SW480 (cell line): Measurements from ENCODE around the gene OR14A2.
"Not testable (repeated sequence)": the region's sequence is repeated elsewhere in the genome, so short reads cannot be mapped to it uniquely, and the experiment has no call there.

ENCODE experiments used
- DNase-seq: peaks from one replicate; pipeline ENCODE4 v3.0.0-alpha.2; 2016; ENCODE audit warnings: low spot score

Gene OR14A2

GRCh38 chr1:247748041-247748440 lies at the start of gene OR14A2:
Gene OR14A2 (minus strand): TSS chr1:247748141.
- DNase-seq = no peak

- DNase-seq = no peak
Measured at GRCh38 chr1:247797518-247797917, 49.6 kb upstream of the OR14A2 start.

GRCh38 chr1:247769603-247770002 lies 21.7 kb upstream of the OR14A2 start:
- DNase-seq = no peak

GRCh38 chr1:247760456-247760855 lies 12.5 kb upstream of the OR14A2 start, which contains the start of gene OR1C1:
Gene OR1C1 (minus strand): TSS chr1:247760556. CDS start chr1:247758406, 2,150 bp downstream.
- DNase-seq = no peak

GRCh38 chr1:247754311-247754710 lies 6.4 kb upstream of the OR14A2 start:
- DNase-seq = not testable (repeated sequence)

GRCh38 chr1:247749870-247750269 lies 1.9 kb upstream of the OR14A2 start:
- no peak for DNase-seq

GRCh38 chr1:247747616-247748015 lies 325 bp downstream of the OR14A2 start:
- DNase-seq = no peak

- no peak for DNase-seq
Measured at GRCh38 chr1:247746391-247746935, 1.5 kb downstream of the OR14A2 start.

GRCh38 chr1:247742215-247742760 lies 5.7 kb downstream of the OR14A2 start:
- DNase-seq = not testable (repeated sequence)

GRCh38 chr1:247741756-247742155 lies 6.2 kb downstream of the OR14A2 start:
- DNase-seq = no peak

- DNase-seq = no peak
Measured at GRCh38 chr1:247740721-247741120, 7.2 kb downstream of the OR14A2 start.

- DNase-seq = no peak
Measured at GRCh38 chr1:247738315-247738714, 9.6 kb downstream of the OR14A2 start, which contains the start of gene OR14K1. Gene OR14K1 (plus strand): TSS chr1:247738615. CDS start chr1:247738615, 0 bp downstream.

- no peak for DNase-seq
Measured at GRCh38 chr1:247721222-247721621, 26.7 kb downstream of the OR14A2 start.

GRCh38 chr1:247716546-247716945 lies 31.4 kb downstream of the OR14A2 start, which contains the start of gene OR6F1:
Gene OR6F1 (minus strand): TSS chr1:247716646. CDS start chr1:247712755, 3,891 bp downstream.
- DNase-seq = no peak

GRCh38 chr1:247713753-247714152 lies 34.2 kb downstream of the OR14A2 start:
- no peak for DNase-seq

GRCh38 chr1:247710681-247711080 lies 37.3 kb downstream of the OR14A2 start:
- not testable (repeated sequence) for DNase-seq

- DNase-seq = no peak
Measured at GRCh38 chr1:247701338-247701737, 46.6 kb downstream of the OR14A2 start.

- DNase-seq = peak; percentile 64
Measured at GRCh38 chr1:247681288-247681897, 66.5 kb downstream of the OR14A2 start.

GRCh38 chr1:247680171-247680570 lies 67.8 kb downstream of the OR14A2 start:
- no peak for DNase-seq

GRCh38 chr1:247679639-247680038 lies 68.3 kb downstream of the OR14A2 start, which contains the start of gene OR13G1:
Gene OR13G1 (minus strand): TSS chr1:247679739. CDS start chr1:247673041, 6,698 bp downstream.
- no peak for DNase-seq
